ENCODE data around the gene IKZF2. TPM values are rescaled to one million over a fixed set of nuclear protein-coding genes. Genes with fewer than 3 reads are reported as not detected.
"Not testable (repeated sequence)": the region's sequence is repeated elsewhere in the genome, so short reads cannot be mapped to it uniquely, and the experiment has no call there.

IKZF2 gene
- total RNA-seq, 1 donor from 2014 or later: 3.3 TPM

- DNase-seq (ENCODE audit: extremely low read depth, low read depth, low spot score): no peak
These were observed 93.4 kb downstream of the IKZF2 start for GRCh38 chr2:213057977-213058376.

GRCh38 chr2:213046431-213046830 lies 105.0 kb downstream of the IKZF2 start:
- DNase-seq (ENCODE audit: extremely low read depth, low read depth, low spot score): no peak

- DNase-seq (ENCODE audit: extremely low read depth, low read depth, low spot score): no peak
These were observed 107.8 kb downstream of the IKZF2 start for GRCh38 chr2:213043566-213043965.

- no peak for DNase-seq (ENCODE audit: extremely low read depth, low read depth, low spot score)
These were observed 109.2 kb downstream of the IKZF2 start for GRCh38 chr2:213042262-213042661.

- DNase-seq (ENCODE audit: extremely low read depth, low read depth, low spot score): no peak
These were observed 114.6 kb downstream of the IKZF2 start for GRCh38 chr2:213036836-213037235.

GRCh38 chr2:213034585-213034984 lies 116.8 kb downstream of the IKZF2 start:
- no peak for DNase-seq (ENCODE audit: extremely low read depth, low read depth, low spot score)

GRCh38 chr2:213032607-213033006 lies 118.8 kb downstream of the IKZF2 start:
- no peak for DNase-seq (ENCODE audit: extremely low read depth, low read depth, low spot score)

GRCh38 chr2:213022987-213023386 lies 128.4 kb downstream of the IKZF2 start:
- no peak for DNase-seq (ENCODE audit: extremely low read depth, low read depth, low spot score)

GRCh38 chr2:213021971-213022899 lies 129.2 kb downstream of the IKZF2 start:
- DNase-seq (ENCODE audit: extremely low read depth, low read depth, low spot score): no peak

- not testable (repeated sequence) for DNase-seq (ENCODE audit: extremely low read depth, low read depth, low spot score)
These were observed 130.5 kb downstream of the IKZF2 start for GRCh38 chr2:213020913-213021312.

- DNase-seq (ENCODE audit: extremely low read depth, low read depth, low spot score): no peak
These were observed 131.1 kb downstream of the IKZF2 start for GRCh38 chr2:213020268-213020667.

GRCh38 chr2:213019368-213019767 lies 132.0 kb downstream of the IKZF2 start:
- no peak for DNase-seq (ENCODE audit: extremely low read depth, low read depth, low spot score)

GRCh38 chr2:213018340-213018901 lies 133.0 kb downstream of the IKZF2 start:
- no peak for DNase-seq (ENCODE audit: extremely low read depth, low read depth, low spot score)

GRCh38 chr2:213017404-213017803 lies 134.0 kb downstream of the IKZF2 start:
- DNase-seq (ENCODE audit: extremely low read depth, low read depth, low spot score): no peak

GRCh38 chr2:213016984-213017351 lies 134.4 kb downstream of the IKZF2 start:
- no peak for DNase-seq (ENCODE audit: extremely low read depth, low read depth, low spot score)

GRCh38 chr2:213016166-213016983 lies 135.0 kb downstream of the IKZF2 start:
- DNase-seq (ENCODE audit: extremely low read depth, low read depth, low spot score): no peak

- no peak for DNase-seq (ENCODE audit: extremely low read depth, low read depth, low spot score)
These were observed 135.8 kb downstream of the IKZF2 start for GRCh38 chr2:213015387-213016165.

GRCh38 chr2:213013979-213014378 lies 137.4 kb downstream of the IKZF2 start:
- no peak for DNase-seq (ENCODE audit: extremely low read depth, low read depth, low spot score)

GRCh38 chr2:213011505-213011904 lies 139.9 kb downstream of the IKZF2 start:
- DNase-seq (ENCODE audit: extremely low read depth, low read depth, low spot score): no peak

- no peak for DNase-seq (ENCODE audit: extremely low read depth, low read depth, low spot score)
These were observed 141.2 kb downstream of the IKZF2 start for GRCh38 chr2:213010106-213010779.

Measured in glomerular endothelial cell (primary cell).